Activated CD4-positive, alpha-beta T cell treated with anti-CD3 and anti-CD28 coated beads, Interleukin-2, amount 50 U/mL, for 24 hours (primary cell): ENCODE measurements around the gene SSBP4.

Source experiments
- DNase-seq, 2 donors: peaks; one replicate each; pipeline ENCODE4 v3.0.0-alpha.2; 2020; ENCODE audit warnings: low read depth in 1 of 2, low spot score in 1 of 2

The SSBP4 gene

DNA sequence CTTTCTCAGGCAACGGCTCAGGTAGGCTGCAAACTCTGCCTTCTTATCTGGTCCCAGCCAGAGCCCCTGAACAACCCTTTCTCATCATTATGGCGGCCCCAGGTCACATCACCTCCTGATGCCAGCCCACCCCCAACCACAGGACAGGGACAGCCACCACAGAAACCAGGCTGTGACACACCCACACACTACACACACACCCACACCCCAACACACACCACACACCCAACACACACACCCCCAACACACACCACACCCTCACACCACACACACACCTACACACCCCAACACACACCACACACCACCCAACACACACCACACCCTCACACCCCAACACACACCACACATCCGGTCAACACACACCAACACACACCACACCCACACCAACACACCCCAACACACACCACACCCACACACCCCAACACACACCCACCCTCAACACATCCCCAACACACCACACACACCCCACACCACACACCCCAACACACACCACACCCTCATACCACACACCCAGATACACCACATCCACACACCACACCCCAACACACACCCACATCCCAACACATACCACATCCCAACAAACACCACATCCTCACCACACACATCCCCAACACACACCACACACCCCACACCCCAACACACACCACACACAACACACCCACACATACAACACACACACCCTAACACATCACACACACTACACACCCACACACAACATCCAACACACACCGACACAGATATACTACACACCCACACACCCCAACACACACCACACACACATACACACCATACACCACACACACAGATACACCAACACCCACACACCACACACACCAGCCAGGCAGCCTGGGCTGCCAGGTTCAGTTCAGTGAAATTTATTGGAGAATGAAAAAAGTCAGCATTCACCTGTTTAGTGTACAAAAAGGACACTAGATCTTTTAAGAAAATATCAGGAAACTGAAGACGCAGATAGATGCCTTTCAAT, 22.9 kb downstream of the SSBP4 start:
- DNase-seq = no peak

DNA sequence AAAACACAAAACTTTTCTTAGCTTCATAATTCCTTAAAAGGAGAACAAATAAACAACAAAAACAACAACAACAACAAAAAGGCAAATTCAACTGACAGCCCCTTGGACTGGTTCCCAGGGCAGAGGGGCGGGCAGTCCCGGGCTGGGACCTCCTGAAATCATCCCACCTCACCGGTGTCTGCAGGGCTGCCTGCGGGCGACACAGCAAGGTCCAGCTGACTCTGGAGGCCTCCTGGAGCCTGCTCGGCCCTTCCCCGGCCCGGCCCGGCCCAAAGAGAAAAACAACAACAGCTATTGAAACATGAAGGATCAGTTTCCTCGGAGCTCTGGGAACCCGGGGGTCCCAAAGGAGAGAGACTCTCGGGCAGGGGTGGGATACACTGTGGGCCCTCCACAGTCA, 23.7 kb downstream of the SSBP4 start:
- DNase-seq = no peak

DNA sequence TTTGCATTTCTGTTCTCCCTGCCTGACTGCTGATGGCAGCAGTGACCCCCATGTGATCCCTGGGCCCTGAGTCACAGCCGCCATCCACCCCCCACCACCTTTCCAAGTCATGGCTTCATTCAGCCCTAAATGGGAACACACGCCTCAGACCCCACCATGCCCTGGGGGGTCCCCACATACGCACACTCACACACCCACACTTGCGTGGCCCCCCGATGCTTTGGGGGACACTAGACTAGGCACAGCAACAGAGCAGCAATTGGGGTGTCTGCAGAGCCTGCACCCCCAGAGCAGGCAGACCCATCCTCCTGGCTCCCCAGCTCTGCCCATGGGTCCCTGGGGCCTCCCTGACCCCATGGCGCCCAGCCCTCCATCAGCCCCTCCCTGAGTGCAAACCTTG, 24.2 kb downstream of the SSBP4 start:
- DNase-seq = no peak

DNA sequence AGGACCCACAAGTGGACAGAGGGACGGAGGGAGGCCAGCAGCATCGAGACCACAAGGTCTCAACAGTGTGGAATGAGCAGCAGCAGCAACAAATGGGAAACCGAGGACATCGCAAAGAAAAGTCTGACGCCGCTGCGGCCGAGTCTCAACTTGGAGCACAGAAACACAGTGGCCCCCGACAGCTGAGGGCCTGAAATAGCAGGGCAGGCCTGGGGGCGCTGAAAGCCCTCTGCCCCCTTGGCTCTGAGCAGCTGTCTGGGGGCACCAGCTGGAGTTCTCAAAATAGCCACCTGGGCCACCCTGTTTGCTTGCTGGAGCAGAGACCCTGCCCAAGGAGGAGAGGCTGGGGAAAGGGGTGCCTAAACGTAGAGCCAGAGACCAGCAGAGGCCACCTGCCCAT, 24.6 kb downstream of the SSBP4 start:
- no peak for DNase-seq

DNA sequence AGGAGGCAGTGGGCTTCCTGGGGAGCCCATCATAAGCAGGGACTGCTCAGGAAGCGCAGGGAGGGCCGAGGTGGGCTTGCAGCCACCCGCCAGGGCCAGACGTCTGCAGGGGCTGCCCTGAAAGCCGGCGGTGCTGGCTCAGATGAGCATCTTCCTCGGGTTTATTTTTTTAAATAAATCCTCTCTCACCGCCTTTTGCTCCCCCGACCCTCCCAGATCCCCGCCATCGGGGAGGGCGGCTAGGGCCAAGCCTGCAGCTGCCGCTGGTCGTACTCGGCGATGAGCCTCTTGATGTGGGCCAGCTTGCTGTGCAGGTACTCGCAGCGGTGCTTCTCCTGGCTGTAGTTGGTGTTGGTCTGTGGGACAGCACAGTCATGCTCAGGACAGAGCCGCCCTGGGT, 25.3 kb downstream of the SSBP4 start:
- no peak for DNase-seq

DNA sequence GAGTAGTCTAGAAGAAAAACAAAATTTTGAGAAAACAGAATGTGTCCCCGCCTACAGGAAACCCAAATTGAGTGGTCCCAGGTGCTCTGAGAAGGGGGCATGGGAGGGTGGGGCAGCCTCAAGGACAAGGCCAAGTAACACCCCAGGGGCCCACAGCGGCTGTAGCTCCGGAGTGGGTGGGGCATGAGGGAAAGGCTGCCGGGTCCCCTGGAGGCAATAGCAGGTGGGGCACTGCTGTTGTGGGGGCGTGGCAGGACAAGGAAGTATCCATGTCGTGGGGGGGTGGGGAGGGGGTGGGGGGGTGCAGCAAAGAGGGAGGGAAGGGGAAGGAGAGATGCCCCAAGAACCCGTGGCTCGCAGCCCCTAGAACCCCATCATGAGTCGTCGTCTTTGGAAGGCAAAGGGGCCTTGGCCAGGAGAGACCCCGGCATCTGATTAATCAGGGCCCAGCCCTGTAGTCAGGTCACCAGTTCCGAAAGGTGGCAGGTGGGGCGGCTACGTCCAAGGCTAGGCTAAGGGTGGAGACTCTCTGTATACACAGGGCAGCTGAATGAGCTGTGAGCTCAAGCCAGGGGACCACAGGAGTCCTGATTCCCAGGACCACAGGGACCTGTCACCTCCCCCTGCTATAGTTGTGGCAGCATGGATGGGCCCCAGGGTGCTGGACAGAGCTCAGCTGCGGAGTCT, 26.2 kb downstream of the SSBP4 start:
- no peak for DNase-seq

DNA sequence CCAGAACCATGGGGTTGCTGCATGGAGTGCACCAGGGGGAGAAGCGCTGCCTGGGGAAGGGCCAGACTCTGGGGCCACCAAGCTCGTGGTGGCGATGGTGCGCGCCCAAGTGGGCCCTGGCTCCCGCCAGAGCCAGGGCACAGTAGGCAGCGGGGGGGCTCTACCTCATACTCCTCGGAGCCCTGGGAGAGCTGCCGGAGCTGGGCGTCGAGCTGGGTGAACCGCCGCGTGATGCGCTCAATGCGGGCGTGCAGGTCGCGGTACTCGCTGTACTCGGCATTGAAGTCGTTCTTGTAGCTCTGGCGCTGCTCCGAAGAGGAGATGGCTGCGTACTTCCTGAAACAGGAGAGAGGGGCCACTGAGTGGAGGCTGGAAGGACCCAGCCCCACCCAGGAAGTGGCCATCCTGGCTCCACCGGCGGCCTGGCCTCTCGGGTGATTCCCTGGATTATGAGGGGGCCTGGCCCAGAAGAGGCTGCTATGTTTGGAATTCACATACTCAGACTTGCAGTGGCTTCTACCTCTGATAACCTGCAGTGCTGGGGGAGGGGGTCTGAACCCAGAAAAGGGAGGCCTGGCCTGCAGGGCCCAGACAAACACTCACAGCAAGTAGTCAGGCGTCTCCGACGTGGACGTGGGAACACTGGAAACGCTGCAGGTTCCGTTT, 27.1 kb downstream of the SSBP4 start:
- no peak for DNase-seq

DNA sequence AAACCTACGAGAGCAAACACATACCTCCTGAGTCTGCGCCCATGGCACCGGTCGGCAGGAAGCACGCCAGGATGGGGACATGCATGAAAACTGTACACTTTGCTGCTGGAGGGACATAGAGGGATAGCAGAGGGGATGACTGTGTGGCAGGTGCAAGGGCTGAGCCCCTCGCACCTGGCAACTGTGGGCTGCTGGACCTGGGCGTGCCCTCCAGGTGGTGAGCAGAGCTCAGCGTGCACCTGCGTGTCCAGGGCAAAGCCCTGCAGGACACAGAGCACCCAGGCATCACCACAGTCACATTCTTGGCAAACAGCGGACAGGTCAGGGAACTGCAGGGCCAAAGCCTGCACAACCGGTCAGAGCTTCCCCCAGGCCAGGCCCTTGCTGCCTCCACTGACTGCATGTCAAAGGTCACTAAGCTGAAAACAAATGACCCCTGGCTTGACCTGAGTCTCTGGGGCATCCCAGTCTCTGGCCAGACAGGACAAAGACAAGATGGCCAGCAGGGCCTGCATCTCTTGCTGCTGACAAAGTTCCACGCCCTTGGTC, 27.7 kb downstream of the SSBP4 start:
- DNase-seq = no peak

DNA sequence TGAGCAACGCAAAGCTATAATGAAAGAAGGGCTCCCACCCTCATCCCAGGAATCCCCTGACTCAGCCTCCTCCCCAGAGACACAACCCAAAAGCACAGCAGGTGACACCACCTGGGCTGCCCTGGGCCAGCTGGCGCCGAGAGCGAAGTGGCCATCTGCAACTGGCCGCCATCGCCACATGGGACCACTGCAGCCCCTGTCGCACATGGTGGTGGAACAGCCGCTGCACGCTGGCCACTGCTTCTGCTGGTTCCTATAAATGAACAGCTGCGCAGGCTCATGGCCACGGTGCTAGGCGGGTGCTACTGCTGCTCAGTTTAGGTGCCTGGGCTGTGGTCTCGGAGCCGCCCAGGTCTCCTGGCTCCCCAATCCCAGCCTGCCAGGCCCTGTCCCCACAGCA, 30.4 kb downstream of the SSBP4 start:
- DNase-seq = no peak

DNA sequence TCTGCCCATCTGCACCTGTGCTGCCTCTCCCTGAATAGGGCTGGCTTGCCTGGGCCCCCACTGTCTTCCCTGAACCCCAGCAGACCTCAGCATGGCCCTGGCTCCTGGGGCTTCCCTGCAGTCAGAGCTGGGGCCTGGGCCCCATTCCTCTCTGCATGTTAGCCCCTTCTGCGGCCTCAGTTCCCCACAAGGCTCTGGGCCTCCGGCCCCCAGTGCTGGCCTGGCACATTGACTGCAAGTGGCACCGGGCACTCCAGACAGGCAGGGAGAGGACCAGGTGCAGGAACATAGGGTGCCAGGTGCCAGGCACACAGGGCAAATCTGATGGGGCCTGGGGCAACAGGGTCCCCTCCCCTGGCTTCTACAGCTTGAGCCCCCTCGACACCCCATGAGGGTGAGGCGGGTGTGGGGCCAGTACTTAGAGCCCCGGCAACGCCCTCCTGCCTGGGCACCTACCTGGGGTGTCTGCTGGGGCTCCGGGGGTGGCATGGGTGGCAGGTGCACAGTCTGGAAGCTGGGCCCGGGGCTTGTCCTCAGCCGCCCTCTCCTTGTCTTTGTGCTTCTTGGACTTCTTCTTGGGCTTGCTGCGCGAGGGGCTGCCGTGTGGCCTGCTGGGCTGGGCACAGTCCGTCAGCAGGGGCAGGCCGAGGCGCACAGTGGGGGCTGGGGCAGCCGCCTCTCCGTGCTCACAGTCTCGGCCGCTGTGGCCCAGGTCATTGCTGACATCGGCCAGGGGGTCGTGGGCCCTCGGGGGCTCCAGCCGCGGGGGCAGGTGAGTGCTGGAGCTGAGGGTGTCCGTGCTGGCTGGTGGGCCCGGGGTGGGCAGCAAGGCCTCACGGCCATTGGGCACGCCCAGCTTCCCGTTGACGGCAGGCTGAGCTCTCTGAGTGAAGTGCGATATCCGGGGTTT, 31.1 kb downstream of the SSBP4 start:
- DNase-seq = no peak

DNA sequence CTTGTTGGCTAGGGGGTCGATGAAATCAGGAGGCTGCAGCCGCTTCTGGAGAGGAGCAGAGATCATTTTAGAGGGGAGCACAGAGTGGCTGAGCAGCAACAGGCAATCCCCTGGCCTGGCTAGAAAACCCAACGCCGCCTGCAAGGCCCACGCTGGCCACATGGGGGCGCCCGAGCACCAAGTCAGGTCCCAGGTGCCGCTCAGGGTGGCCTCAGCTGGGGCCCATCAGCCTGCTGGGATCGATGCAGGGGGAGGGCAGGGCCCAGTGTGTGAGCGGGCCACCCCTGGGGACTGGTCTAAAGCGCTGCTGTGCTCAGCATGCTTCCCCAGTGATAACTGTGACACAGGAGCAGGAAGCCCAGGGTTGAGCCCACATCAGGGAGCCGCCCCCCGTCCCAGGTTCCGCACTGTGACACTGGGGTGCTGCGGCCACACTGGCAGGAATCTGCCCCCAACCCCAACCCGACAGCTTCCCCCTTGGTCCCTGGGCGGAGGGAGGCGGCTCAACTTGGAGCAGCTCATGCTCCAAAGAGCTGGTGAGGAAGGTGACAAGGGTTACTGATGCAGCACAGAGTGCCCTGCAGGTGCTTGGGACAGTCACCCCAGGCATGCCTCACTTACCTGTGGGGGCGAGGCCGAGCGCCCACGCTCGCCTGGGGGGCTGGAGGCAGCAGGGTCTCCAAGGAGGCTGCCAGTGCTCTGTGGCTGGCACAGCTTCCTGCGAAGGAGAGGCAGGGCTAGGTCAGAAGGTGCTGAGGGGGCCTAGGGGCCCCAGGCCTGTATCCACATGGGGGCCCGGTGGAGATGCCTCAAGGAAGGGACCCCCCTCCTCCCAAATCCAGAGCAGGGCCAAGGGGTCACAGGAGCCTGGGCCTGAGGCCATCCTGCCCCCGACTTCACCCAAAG, 32.0 kb downstream of the SSBP4 start:
- DNase-seq = peak; percentile 84 to 92

DNA sequence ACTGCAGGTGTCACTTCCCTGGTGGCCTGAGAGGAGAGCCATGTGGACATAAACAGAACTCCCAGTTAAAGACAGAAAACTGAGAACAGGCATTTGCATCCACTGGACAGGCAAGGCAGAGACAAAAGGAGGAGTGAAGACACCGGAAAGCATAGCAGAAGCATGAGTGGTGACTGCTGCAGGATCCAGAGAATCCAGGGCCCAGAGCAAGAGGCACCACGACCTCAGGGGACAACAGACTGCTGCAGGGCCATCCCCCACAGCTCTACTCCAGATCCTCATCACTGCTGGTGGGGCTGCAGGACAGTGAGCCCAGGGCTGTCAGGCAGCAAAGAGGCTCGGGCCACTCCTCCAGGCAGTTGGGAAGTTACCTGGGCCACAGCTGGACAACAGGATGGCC, 33.2 kb downstream of the SSBP4 start:
- no peak for DNase-seq

DNA sequence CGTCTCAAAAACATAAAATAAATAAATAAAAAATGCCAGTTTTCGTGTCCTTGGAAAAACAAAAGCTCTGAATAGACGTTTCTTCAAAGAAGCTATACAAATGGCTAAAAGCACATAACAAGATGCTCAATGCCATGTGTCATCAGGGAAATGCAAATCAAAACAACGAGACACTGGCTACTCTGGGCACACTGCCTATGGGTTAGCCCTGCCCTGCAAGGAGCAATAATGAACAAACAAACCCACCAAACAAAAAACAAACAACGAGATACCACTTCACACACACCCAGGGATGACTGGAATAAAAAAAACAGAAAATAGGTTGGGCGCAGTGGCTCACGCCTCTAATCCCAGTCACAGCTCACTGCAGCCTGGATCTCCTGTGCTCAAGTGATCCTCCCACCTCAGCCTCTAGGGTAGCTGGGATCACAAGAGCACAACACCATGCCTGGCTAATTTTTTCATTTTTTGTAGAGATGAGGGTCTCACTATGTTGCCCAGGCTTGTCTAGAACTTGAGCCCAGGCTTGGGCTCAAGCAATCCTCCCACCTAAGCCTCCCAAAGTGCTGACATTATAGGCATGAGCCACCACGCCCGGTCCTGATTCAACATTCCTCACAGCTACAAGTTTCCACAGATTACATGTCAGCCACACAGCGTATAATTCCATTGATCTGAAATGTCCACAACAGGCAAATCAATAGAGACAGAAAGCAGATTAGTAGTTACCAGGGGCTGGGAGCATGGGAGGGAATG, 34.2 kb downstream of the SSBP4 start:
- DNase-seq = no peak

DNA sequence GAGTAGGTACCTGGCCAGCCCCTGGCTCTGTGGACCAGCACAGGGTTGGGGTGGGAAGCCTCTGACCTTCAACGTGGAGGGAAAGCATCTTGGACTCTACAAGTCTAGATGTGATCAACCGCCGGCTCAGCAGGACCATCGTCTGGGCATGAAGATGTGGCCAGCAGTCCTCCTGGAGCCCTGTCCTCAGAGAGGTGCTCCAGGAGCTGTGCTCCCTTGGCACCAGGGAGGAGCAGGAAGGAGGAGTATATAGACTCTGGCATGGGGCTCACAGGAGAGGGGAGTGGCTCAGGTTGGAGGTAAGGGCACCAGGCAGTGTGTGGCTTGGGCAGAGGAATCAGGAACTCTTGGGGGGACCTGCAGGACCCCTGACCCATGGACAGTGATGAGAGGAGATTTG, 37.1 kb downstream of the SSBP4 start:
- DNase-seq = no peak

DNA sequence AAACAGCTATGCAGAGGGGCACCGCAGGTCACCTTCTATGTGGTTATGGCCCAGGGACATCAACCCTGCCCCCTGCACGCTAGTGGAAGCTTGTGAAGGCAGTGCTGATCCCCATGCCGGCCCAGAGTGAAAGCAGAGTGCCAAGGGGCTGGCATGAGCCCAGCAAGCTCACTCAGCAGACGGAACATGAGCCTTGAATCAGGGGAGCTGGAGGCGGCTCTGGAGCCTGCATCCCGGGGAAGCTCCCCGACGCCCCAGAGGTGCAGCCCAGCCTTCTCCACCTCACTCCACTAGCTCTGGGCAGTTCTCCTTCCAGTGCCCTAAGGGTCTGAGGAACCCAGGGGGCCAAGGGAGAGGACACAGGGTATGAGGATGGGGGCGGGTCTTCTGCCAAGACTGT, 37.8 kb downstream of the SSBP4 start:
- no peak for DNase-seq

DNA sequence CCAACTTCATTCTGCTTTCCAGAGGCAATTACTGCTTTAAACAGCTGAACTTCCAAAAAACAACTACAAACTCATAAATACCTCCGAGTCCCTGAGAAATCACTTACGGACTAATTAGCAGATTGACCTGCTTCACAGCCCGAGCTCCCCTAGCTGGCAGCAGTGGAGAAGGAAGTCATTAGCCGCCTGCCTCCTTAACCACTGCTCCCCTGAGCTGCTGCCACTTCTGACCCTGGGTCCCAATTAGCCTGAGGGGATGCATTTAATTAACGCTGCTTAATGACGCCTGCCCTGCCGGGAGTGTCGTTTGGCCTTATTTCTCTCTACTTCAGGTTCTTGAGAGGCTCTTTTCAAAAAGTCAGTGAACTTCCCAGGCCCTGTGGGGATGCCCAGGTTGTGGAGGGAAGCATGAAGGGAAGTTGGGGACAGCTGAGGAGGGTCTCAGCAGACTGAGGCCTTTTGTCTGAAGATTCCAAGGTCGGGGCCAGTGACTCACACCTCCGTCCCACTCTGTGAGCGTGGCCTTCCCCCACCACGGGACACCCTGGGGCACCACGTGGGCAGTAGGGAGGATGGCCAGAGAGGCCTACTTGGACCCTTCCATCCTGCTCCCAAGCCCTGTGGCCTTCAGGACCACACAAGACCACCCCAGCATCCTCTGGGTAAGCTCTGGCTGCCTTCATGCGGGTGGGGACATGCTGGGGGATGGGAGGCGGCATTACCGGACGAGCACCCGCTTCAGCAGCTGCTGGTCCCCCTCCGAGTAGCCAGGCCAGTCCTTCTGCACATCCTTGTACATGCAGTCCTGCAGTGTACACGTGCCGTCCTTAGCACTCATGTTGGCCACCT, 38.5 kb downstream of the SSBP4 start:
- DNase-seq = no peak

DNA sequence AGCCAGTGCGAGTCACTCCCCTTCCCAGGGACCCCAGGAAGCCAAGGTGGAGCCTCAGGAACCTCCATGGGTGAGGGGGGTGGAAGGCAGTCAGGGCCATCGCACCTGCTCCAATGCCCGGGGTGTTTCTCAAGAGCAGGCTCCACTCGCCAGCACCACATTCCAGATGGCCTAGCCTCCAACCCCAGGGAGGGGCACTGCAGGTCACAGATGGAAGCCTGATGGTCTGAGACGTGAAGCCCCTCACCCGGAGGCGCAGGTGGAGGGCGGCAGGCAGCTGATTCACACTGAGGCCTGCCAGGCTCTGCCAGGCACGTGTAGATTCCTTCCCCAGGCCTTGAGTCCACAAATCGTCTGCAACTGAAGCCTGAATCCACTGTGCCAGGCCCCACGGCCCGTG, 41.7 kb downstream of the SSBP4 start:
- no peak for DNase-seq

DNA sequence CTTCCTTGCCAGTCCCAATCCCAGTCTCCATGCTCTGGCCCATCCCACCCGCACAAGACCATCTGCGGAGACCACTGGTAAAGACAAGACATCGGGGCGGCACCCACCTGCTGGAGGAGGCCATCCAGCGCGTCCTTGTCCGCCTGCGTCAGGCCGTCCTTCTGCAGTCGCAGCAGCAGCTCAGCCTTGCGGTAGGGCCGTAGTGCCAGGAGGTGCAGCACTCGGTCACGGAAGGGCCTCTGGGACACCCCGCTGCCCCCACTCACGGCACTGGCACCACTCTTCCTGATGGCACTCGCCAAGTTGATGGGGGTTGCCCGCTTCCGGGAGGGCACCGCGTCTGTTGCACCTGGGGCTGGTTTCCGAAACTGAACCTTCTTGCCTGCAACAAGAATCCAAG, 42.3 kb downstream of the SSBP4 start:
- no peak for DNase-seq
